GM19239 (cell line): ENCODE results near the gene RFNG.

Experiments used
- DNase-seq: peaks from one replicate; pipeline ENCODE4 v3.0.0; 2011; ENCODE audit warnings: low spot score; ENCODE audit not compliant: insufficient read length
- FAIRE-seq: peaks from 2 replicates; lab custom pipeline; 2011; peaks lifted over from hg19 to GRCh38; lab: Jason Lieb, UNC

The RFNG gene

DNA sequence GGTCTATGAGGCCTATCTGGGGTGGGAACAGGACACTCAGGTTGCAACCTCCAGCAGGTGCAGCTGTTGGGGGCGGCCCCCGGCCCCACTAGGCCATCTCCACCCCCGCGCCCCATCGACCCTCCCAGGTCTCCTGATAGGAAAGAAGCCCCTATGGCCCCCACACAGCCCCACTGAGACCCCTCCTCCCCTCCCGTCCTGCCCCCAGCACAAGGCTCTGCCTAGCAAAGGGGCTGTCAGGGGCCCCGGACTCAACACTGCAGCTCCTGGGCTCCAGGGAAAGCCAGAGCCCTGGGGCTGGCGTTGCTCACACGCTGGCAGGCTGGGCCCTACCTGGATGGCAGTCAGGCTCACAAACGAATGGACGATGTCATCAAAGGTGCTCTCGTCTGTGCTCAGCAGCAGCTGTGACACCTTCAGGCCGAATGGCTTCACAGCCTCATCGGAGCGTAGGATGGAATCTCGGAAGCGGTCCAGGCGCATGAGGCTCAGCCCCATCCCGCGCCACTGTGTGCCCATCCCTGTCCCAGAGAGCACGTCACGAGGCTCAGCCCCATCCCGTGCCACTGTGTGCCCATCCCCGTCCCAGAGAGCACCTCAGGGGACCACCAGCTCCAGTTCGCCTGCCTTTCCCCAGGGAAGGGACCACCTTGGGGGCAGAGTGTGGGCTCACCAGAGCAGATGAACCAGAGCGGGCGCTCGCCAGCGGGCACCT is 39.1 kb upstream of the RFNG start:
- FAIRE-seq, result no peak
- DNase-seq, result no peak

DNA sequence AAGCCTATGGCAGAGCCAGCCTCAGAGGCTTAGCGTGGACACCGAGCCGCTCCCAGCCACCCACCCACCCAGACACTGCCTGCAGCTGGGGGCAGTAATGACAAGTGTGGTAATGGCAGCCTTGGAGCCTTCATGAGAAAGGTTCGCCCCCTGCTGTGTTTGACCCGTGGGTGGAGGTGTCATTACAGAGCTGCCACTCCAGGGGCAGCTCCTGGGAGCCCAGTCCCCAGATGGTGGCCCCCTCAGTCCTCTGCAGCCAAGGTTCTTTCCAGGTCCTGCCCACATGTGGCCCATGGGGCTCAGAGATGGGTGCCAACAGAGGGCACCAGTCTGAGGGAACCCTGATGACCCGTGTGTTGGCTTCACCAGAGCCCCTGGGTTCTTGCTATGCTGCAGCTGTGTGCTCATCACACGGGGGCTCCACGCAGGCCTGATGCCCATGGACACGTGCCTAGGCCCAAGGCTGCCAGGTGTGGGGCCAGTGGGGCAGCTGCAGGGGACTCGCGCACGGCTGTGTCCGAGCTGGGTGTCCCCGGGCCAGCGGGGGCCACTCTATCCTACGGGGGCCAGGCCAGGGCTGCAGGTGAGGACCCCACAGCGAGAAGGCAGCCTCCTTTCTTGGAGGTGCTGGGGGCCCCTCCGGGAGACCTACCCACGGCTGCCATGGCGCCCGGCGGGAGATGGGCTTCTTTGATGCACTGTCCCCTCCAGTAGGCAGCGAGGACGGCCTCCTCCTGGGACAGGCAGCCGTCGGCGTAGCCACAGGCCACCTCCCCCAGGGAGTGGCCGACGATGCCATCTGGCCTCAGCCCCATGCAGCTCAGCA is 38.3 kb upstream of the RFNG start:
- DNase-seq (no peak), FAIRE-seq (no peak)

DNA sequence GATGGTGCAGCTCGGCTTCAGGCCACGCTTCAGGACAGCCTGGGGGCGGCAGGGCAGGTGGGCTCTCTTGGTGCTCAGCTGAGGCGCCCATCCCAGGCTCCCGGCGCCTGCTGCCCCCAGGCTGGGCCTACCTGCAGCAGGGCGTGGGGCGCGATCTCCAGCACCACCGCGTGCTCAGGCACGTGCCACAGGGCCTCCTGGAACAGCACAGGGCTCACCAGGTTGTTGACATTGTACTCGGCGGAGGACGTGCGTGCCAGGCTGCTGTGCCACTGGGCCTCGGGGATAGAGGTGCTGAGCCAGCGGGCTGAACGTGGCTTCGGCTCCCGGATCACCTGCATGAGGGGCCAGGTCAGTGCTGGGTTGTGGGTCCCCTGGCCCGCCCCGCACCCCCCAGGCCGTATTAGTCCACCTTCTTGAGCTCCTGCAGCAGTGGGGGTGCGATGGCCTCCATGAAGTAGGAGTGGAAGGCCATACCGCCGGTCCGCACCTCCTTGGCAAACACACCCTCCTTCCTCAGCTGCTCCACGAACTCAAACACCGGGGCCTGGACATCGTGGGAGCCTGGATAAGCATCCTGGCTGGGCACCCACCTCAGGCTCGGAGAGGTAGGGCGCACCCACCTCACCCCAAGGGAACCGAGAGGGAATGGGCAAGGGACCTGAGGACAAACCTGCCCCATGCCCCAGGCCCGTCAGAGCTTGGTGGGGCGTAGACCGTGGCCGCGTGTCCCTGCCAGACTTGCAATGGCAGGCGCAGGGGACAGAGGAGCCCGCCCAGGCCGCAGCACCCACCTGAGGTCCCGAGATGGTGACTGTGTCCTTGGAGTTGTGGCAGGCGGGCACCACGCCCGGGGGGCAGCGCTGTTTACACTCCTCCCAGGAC is 37.5 kb upstream of the RFNG start:
- no peak for FAIRE-seq
- DNase-seq, result no peak

DNA sequence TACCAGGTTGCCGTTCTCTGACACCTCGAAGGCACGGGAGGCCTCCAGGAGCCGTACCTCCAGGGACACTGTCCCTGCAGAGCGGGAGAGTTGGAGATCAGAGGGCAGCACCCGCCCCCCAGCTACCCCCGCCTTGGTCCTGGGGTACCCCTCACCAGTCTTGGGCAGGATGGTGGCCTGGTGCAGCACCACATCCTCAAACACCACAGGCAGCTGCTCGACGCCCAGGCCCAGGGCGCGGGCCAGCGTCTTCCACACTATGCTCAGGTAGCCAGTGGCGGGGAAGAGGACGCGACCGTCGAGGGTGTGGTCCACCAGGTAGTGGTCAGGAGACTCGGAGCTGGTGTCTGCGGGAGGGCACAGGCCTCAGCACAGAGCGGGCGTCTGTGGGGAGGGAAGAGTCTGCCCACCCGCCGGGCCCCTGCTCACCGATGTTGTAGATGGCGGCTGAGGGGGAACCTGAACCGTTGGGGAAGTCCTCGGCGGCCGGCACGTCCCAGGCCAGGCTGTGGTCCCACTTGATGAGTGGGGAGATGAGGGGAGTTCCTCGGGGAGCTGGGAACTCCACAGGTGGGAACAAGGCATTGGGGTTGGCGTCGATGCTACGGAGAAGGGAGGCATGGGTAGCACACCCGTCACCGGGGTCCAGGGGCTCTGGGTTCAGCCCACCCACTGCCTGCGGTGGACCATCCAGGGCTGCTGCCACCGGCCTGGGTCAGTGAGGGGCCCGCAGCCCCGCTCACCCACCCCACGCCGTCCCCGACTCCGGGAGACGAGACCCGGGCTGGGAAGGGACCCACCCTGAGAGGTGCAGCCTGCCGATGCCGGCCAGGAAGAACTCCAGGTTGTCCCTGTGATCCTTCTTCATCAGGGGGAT is 36.6 kb upstream of the RFNG start:
- FAIRE-seq, result no peak
- DNase-seq, result no peak

DNA sequence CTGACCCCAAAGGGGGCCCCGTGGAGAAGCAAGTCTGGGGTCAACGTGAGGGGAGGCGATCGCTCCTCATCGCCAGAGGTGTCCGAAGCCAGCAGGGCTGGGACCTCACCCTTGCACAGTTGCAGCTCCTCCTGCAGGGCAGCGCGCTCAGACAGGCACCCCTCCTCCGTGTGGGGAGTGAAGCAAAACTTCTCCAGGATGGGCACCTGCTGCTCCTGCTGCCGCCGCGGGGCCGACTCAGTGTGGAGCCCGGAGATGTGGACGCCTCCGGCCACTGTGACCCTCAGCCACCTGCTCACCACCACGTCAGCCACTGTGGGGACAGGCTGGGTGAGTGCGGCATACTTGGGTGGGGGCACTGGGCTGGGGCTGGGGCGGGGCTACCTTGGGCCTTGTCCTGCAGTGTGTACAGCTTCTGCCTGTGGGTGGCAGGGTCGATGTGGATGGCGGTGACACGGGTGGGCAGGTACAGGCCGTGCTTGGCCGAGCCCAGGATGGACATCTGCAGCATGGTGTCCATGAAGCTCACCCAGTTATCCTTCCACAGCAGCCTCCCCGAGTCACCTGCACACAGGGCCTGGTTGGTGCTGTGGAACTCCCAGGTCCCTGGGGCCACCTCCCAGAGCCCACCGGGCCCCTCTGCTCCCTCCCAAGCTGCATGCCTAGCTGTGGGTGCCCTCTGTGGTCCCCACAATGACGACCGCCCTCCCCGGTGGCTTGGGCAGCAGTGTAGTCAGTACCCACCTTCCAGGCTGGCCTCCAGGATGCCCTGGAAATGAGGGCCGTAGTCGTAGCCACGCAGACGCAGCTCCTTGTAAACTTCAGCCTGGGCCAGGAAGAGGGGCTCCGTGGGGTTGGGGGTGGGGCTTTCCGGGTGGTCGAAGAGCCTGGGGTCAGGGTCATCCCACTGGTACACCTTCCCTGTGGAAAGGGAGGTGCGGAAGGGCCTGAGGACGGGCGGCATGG is 35.6 kb upstream of the RFNG start:
- no peak for DNase-seq

DNA sequence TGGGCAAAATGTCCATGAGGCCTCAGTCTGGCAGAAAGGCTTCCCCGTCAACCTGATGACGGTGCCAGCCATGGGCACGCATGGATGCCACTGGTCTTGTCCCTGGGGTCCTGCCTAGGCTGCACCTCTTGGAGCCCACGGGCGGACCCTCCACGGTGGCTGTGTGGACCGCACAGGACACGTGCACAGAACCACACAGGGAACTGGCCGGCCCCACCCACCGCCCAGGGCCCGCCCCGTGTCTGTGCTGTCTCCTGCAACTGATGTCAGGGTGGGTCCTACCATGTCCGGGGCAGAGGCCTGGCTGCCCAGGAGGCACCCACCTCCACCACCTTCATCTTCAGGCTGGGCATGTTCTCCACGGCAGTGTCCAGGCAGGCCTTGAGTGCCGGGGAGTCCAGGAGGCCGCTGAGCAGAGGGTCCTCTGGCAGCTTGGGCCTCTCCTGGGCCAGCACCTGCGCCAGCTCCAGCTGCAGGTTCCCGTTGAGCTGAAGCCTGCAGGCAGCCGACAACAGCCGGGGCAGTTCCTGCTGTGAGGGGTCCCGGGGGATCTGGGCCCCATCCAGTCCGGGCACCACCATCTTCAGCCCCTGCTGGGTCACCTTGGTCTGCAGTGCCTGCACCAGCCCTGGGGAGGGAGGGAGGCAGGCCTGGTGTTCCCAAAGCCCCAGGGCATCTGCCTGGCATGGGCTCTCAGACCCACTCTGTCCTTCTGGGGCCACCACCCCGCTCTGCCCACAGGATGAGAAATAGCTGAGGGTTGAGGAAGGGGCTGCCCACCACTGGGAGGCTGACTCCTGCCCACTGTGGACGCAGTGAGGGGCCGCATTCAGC is 34.5 kb upstream of the RFNG start:
- FAIRE-seq (no peak), DNase-seq (no peak)

More for the DNA sequence above, 35.6 kb upstream of the RFNG start:
- FAIRE-seq, result no peak

DNA sequence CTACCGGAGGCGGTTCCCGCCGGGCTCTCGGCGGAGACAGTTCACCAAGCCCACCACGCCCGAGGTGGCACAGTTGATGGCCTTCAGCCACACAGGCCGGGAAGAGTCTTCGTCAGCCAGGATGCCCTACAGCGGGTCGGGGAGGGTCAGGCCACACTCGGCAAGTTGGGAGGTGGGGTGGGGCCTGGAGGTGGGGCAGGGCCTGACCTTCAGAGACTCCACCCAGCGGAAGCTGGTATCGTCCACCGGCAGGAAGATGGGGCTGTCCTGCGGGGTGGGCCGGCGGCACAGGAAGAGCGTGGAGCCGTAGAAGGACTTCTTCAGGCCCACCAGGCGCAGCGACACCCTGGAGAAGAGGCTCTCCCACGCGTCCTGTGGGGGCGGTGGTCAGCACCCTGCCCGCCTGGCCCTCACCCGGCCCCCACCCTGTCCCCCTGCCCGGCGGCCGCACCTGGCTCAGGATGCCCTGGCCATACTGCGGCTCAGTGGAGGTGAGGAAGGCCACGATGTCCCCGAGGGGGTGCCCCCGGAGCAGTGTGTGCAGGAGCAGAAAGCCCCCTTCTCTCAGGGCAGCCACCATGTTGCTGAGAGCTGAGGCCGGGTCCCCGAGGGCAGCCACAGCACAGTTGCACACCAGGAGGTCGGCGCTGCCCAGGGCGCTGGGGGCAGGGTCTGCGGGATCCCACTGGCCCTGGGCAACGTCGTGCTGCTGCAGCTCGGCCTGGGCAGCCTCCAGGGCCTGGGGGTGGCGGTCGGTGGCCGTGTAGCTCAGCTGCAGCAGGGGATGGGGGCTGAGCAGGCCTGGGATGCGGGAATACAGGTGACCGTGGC is 33.6 kb upstream of the RFNG start:
- DNase-seq, result no peak
- FAIRE-seq, result no peak

DNA sequence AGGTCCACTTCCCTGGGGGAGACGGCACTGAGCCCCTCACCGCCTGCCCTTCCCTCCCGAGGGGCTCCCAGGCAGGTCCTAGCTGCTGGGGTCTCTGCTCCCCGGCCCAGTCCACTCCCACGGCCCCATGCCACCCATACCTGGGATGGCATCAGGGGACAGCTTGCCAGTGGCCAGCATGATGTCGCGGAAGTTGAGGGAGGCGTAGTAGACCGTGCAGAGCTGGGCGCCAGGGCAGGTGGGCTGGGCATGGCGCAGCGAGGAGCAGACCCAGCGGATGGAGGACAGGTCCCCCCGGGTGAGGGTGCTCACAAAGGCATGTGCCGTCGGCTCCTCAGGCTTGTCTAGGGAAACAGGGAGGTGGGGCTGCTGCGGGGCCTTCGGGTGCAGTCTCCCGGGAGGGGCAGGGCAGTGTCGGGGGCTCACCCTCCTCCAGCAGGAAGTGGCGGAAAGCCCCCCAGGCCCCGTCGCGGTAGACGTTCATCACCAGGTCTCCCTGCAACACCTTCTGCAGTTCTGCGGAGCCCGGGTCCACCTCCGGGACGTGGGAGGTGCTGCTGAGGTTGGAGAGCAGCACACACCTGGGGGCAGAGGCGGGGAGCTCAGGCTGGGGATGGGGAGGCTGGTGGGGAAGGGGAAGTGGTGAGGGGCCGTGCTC is 32.9 kb upstream of the RFNG start:
- DNase-seq (no peak), FAIRE-seq (no peak)

DNA sequence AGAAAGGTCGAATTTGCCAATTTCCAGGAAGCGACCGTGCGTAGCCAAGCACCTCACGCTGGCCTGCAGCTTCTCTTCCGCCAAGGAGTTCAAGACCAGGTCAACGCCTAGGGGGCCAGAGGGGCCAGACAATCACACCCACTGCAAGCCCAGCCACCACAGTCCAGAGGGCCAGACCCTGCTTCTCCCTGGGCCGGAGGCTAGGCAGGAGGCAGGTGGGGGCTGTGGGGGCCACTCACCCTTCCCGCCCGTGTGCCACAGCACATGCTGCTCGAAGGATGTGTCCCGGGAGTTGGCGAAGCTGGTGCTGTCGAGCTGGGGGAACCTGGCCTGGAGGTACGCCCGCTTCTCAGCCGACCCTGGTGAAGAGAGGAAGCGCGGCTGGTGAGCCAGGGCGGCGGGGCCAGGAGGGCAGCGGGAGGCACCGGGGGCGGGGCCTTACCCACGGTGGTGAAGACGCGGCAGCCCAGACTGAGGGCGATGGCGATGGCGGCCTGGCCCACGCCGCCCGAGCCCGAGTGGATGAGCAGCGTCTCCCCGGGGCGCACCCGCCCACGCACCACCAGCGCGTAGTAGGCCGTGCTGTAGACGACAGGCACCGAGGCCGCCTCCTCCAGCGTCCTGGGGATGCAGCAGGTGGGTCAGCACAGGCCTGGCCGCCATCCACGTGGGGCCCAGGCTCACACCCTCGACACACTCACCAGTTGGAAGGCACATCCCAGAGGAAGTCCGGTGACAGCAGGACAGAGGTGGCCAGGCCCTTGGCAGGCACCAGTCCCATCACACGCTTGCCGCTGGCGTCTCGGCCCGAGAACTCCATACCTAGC is 32.1 kb upstream of the RFNG start:
- FAIRE-seq (no peak), DNase-seq (no peak)

DNA sequence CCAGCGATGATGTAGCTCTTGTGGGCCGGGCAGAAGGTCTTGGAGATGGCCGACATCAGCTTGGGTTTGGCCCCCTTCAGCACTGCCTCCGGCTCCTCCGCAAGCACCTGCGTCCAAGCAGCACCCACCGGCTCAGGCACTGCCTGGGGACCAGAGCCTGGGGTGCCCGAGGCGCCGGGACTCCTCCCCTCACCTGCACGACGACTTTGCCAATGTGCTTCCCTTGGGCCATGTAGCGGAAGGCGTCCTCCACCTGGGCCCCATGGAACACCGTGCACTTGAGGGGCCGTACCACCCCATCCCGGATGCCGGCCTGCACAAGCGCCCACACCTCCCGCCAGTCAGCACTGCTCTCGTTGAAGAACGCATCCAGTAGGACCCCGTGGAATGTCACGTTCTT is 31.4 kb upstream of the RFNG start:
- DNase-seq (no peak), FAIRE-seq (no peak)

DNA sequence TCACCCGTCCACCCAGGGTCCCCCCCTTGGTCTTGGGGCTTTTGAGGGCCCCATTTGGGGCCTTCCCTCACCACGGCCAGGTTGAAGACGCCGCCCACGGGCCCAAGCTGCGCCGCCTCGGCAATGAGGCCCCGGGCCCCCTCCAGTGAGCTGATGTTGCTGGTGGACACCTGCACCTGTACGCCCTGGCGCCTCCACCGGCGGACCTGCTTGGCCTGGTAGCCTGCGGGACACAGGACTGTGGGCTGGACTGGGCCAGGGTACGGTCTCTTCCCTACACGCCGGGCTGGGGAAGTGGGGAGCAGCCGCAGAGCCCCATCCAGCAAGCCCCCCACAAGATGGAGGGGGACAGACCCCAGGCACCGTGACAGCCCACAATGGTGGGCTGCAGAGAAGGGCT is 30.8 kb upstream of the RFNG start:
- DNase-seq (no peak), FAIRE-seq (no peak)

DNA sequence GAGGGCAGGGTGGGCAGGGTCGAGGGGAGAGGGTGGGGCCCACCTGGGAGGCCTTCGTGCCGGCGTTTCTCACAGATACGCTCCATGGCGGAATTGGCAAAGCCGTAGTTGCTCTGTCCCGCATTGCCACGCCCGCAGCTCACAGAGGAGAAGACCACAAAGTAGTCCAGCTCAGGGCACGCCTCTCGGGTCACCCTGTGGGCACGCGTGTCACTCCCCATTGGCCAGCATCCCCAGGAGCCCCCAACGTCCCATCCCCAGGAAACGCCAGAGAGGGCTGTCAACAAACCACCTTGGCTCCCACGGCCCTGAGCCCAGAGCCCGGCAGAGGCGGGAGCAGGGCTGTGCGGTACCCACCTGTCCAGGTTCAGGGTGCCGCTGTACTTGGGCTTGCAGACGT is 30.4 kb upstream of the RFNG start:
- DNase-seq (no peak), FAIRE-seq (no peak)

DNA sequence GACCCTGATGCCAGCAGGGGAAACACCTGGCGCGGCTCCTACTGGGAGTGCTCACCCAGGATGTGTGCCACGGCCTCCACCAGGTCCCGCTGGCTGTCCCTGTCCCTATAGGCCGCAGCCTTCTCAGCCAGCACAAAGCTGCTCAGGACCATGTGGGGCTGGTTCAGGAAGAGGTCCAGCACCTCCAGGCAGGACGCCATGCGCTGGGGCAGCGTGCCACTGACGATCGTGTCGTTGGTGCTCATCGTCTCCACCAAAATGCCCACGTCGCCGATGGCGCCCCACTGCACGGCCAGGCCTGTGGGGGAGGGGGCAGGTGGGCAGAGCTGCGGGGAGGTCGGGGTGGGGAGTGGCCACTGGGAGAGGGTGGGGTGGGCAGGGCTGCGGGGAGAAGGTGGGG is 29.9 kb upstream of the RFNG start:
- DNase-seq (no peak), FAIRE-seq (no peak)

DNA sequence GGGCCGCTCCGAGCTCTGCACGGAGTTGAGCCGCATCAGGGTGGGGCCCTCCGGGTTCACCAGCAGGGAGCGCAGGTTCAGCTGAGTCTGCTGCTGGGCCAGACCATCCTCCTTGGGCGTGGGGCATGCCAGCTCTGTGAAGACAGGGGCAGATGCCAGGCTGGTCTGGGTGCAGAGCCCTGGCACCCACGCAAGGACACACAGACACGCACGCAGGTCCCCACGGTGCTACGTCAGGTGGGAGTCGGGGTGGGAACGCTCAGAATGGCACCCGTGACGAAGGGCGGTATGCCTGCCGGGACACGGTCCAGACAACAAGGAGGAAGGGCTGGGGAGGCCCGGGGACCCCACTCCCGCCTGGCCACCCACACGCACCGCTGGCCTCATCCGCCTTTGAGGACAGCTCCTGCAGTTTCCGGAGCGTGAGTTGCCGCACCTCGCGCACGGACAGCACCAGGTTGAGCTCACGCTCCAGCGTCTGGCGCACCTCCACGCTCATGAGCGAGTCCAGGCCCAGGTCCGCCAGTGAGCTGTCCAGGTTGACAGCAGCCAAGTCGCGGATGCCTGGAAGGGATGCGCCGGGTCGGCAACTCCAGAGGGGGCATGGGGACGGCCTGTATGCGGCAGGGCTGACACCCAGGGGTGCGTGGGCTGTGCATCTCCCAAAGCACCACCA is 29.3 kb upstream of the RFNG start:
- FAIRE-seq (no peak), DNase-seq (no peak)
